K562 (cell line): Measurements from ENCODE around the gene CLDN5. TPM values are rescaled to one million over a fixed set of nuclear protein-coding genes. Genes with fewer than 3 reads are reported as not detected.
A peak's percentile ranks its signal among the peaks of the same experiment; 100 is the strongest.

ENCODE experiments used
- ATAC-seq: fragments of 200-7000 bp; cut with Tn5 transposase; 3 replicates; pipeline ENCODE4 v1.9.1; 2020; ENCODE audit warnings: moderate library complexity
- BruUV-seq: library from RNA; stranded (reverse); fragments of 400-500 nt; replicated peaks from 2 replicates; lab custom pipeline; 2021; lab: Mats Ljungman, UMichigan
- CTCF ChIA-PET: fragments of 300-600 bp; formaldehyde crosslinking; extraction: SDS; loops from one replicate; lab custom pipeline; 2021; ENCODE audit warnings: low intra/inter-chr PET ratio; lab: Yijun Ruan, JAX
- POLR2A ChIA-PET: fragments of 300-600, 350-650 bp; sonication (Branson Sonifier 250); formaldehyde crosslinking; extraction: SDS; loops from one replicate; lab custom pipeline; 2021; ENCODE audit warnings: antibody characterized with exemption, inconsistent platforms; lab: Yijun Ruan, JAX
- DNase-seq, 4 experiments: peaks; one replicate each; pipeline versions ENCODE4 v3.0.0 to v3.0.0-alpha.2; 2011 to 2018; ENCODE audit warnings: low spot score in 3 of 4, mixed read lengths in 3 of 4; ENCODE audit errors: extremely low read depth in 1 of 4
- FAIRE-seq: peaks from 2 replicates; lab custom pipeline; 2011; peaks lifted over from hg19 to GRCh38; lab: Jason Lieb, UNC
- H2AFZ ChIP-seq: 2 replicates; pipeline ENCODE4 v1.6.0; 2011; ENCODE audit warnings: low read depth, low read length, control low read depth, inconsistent platforms
- H3K27ac ChIP-seq: fragments of 200-600 bp; 3 replicates; pipeline ENCODE4 v1.8.0; 2011; ENCODE audit warnings: low read depth, mild to moderate bottlenecking, control low read depth, inconsistent platforms, low read length, moderate library complexity, mixed read lengths; ENCODE audit errors: extremely low read depth
- H3K27me3 ChIP-seq, 2 experiments: fragments of 300-600 bp in 1 of 2; 2 replicates in 1 of 2; 3 replicates in 1 of 2; pipeline versions ENCODE4 v1.6.0 to v1.8.0; 2011; ENCODE audit warnings: inconsistent platforms in 2 of 2, low read length in 2 of 2, mild to moderate bottlenecking in 1 of 2, mixed read lengths in 1 of 2, moderate library complexity in 1 of 2; ENCODE audit not compliant: control insufficient read depth in 2 of 2, insufficient read depth in 2 of 2
- H3K36me3 ChIP-seq: fragments of 300-600 bp; 3 replicates; pipeline ENCODE4 v1.8.0; 2011; ENCODE audit warnings: mild to moderate bottlenecking, low read length, inconsistent platforms; ENCODE audit not compliant: control insufficient read depth, insufficient read depth
- H3K4me1 ChIP-seq, 2 experiments: fragments of 200-600 bp in 1 of 2; replicated peaks in 1 of 2; 2 replicates in 1 of 2; 3 replicates in 1 of 2; pipeline versions ENCODE4 v1.5.1 to v1.8.0; 2011; ENCODE audit warnings: inconsistent platforms in 2 of 2, low read length in 2 of 2, mild to moderate bottlenecking in 1 of 2, mixed read lengths in 1 of 2, moderate library complexity in 1 of 2; ENCODE audit not compliant: control insufficient read depth in 2 of 2, insufficient read depth in 2 of 2
- H3K4me2 ChIP-seq: 2 replicates; pipeline ENCODE4 v1.6.1; 2011; ENCODE audit warnings: low read length, control low read depth, inconsistent platforms, mixed read lengths; ENCODE audit not compliant: insufficient read depth
- H3K4me3 ChIP-seq: fragments of 200-600 bp; sonication (generic), shearing (Covaris generic); 2 replicates; pipeline ENCODE4 v1.5.1; 2016; ENCODE audit warnings: control low read depth, inconsistent platforms
- H3K79me2 ChIP-seq: fragments of 200-600 bp; 3 replicates; pipeline ENCODE4 v1.8.0; 2011; ENCODE audit warnings: low read length, inconsistent platforms; ENCODE audit not compliant: control insufficient read depth, insufficient read depth
- H3K9ac ChIP-seq, 2 experiments: 2 replicates each; pipeline versions ENCODE4 v1.6.0 to v1.6.1; 2011; ENCODE audit warnings: low read depth in 2 of 2, low read length in 2 of 2, control low read depth in 1 of 2, inconsistent platforms in 1 of 2, mild to moderate bottlenecking in 1 of 2, mixed read lengths in 1 of 2; ENCODE audit not compliant: insufficient read depth in 1 of 2
- H3K9me1 ChIP-seq: one replicate; pipeline ENCODE4 v1.6.0; 2011; ENCODE audit warnings: inconsistent platforms, mild to moderate bottlenecking, low read length, moderate library complexity; ENCODE audit not compliant: control insufficient read depth, insufficient read depth
- H3K9me3 ChIP-seq: replicated peaks from 2 replicates; pipeline ENCODE4 v1.5.1; 2011; ENCODE audit warnings: low read depth, low read length, inconsistent platforms; ENCODE audit not compliant: control insufficient read depth, insufficient read depth
- H4K20me1 ChIP-seq: replicated peaks from 2 replicates; pipeline ENCODE4 v1.6.1; 2011; ENCODE audit warnings: low read length, inconsistent platforms, mixed read lengths; ENCODE audit not compliant: control insufficient read depth, insufficient read depth
- FOXK2 ChIP-seq, 2 experiments: fragments of 450-650 bp; IDR thresholded peaks in 1 of 2; conservative IDR thresholded peaks in 1 of 2; 2 replicates each; pipeline ENCODE4 v1.6.1; 2016; ENCODE audit warnings: low read depth in 2 of 2, mild to moderate bottlenecking in 1 of 2
- GTF2F1 ChIP-seq: IDR thresholded peaks from 2 replicates; pipeline ENCODE4 v1.6.1; 2011; ENCODE audit warnings: low read depth, low read length, improper control_type of control experiment
- HEY1 ChIP-seq: fragments of 250-450 bp; sonication (Bioruptor Pico); IDR thresholded peaks from 2 replicates; pipeline ENCODE4 v1.5.0; 2020; ENCODE audit warnings: mild to moderate bottlenecking, moderate library complexity, borderline replicate concordance
- HMG20A ChIP-seq: fragments of 450-650 bp; formaldehyde crosslinking; conservative IDR thresholded peaks from 2 replicates; pipeline ENCODE4 v1.4.0; 2020; ENCODE audit warnings: mild to moderate bottlenecking, mixed read lengths
- IRF2 ChIP-seq: sonication (generic); formaldehyde crosslinking; IDR thresholded peaks from 2 replicates; pipeline ENCODE4 v1.8.1; 2022; ENCODE audit warnings: mild to moderate bottlenecking, missing genetic modification reagents
- MAFG ChIP-seq: fragments of 450-650 bp; conservative IDR thresholded peaks from 2 replicates; pipeline ENCODE4 v1.6.1; 2016; ENCODE audit warnings: missing genetic modification characterization, missing compliant biosample characterization
- NCOA4 ChIP-seq: fragments of 450-650 bp; IDR thresholded peaks from 2 replicates; pipeline ENCODE4 v1.6.1; 2018; ENCODE audit warnings: mild to moderate bottlenecking; ENCODE audit not compliant: partially characterized antibody
- NFE2 ChIP-seq: IDR thresholded peaks from 2 replicates; pipeline ENCODE4 v1.6.1; 2014; ENCODE audit warnings: antibody characterized with exemption, low read depth
- NR2C2 ChIP-seq, 2 experiments: fragments of 200-800 bp in 1 of 2; sonication (Bioruptor generic) in 1 of 2; sonication (generic) in 1 of 2; formaldehyde crosslinking in 1 of 2; IDR thresholded peaks; 2 replicates each; pipeline versions ENCODE4 v1.6.1 to v1.8.0; 2016 to 2022; ENCODE audit warnings: mild to moderate bottlenecking in 1 of 2, missing compliant biosample characterization in 1 of 2, missing genetic modification characterization in 1 of 2, missing genetic modification reagents in 1 of 2
- POLR2B ChIP-seq: fragments of 450-650 bp; IDR thresholded peaks from 2 replicates; pipeline ENCODE4 v1.6.1; 2018; ENCODE audit warnings: low read depth; ENCODE audit not compliant: partially characterized antibody
- STAG1 ChIP-seq: sonication (generic); formaldehyde crosslinking; IDR thresholded peaks from 2 replicates; pipeline ENCODE4 v1.5.0; 2020; ENCODE audit warnings: missing genetic modification reagents, borderline replicate concordance
- TFAM ChIP-seq: fragments of 250-450 bp; sonication (Bioruptor Pico); conservative IDR thresholded peaks from 2 replicates; pipeline ENCODE4 v1.5.0; 2021; ENCODE audit warnings: mild to moderate bottlenecking, moderate library complexity
- ZNF12 ChIP-seq: sonication (generic); formaldehyde crosslinking; IDR thresholded peaks from 2 replicates; pipeline ENCODE4 v1.4.0; 2020; ENCODE audit warnings: mild to moderate bottlenecking, missing genetic modification reagents
- ZNF184 ChIP-seq: sonication (generic); formaldehyde crosslinking; IDR thresholded peaks from 2 replicates; pipeline ENCODE4 v1.5.0; 2020; ENCODE audit warnings: missing genetic modification reagents
- WGBS: fragments of 100-300 bp; shearing (Covaris generic); methylation state at CpG from one replicate; pipeline ENCODE4 v1.1.6; 2016; ENCODE audit warnings: low coverage, mixed read lengths; ENCODE audit not compliant: insufficient coverage; ENCODE audit errors: missing lambda C conversion rate; 5-methylcytosine and 5-hydroxymethylcytosine counted together
- in situ Hi-C: fragments of 300-500 bp; cut with MboI; formaldehyde crosslinking; loops from 4 replicates; pipeline ENCODE4 v1.15.0; 2018; ENCODE audit warnings: inconsistent platforms, mixed read lengths
- intact Hi-C: fragments of 100-400 bp; cut with micrococcal nuclease; formaldehyde crosslinking; loops from 2 replicates; pipeline ENCODE4 v1.14.2; 2022
- polyA plus RNA-seq, 8 experiments: library from polyadenylated mRNA; depleted of rRNA in 4 of 8; stranded (reverse) in 5 of 8; unstranded in 3 of 8; fragments of >200 nt; fragmentation: Nextera tagmentation in 2 of 8; fragmentation: Illumina TruSeq in 1 of 8; extraction: Ambion mirVana in 2 of 8; extraction: Trizol in 1 of 8; gene quantifications; 2 replicates each; pipeline versions ENCODE4 v1.2.1 to v1.2.3, GENCODE V29; 2011 to 2014; ENCODE audit warnings: inconsistent platforms in 1 of 8, missing spikeins in 1 of 8
- total RNA-seq, 7 experiments: library from RNA; depleted of rRNA in 6 of 7; stranded (reverse); fragments of >200 nt in 6 of 7; fragmentation: Illumina TruSeq in 2 of 7; extraction: Trizol in 2 of 7; gene quantifications; 2 replicates each; pipeline versions ENCODE4 v1.2.1 to v1.2.3, GENCODE V29; 2011 to 2021; ENCODE audit warnings: low replicate concordance in 1 of 7
- TF ChIP-seq, protein P1 (sequence below): sonication (generic); formaldehyde crosslinking; IDR thresholded peaks from 2 replicates; pipeline ENCODE4 v1.4.0; 2020; ENCODE audit warnings: mild to moderate bottlenecking, missing genetic modification reagents
- TF ChIP-seq, protein P2 (sequence below), 3 experiments: fragments of 200-800 bp in 1 of 3; sonication (Bioruptor generic) in 1 of 3; sonication (generic) in 1 of 3; formaldehyde crosslinking in 1 of 3; IDR thresholded peaks; 2 replicates each; pipeline versions ENCODE4 v1.6.1 to v1.8.0; 2016 to 2022; ENCODE audit warnings: mild to moderate bottlenecking in 2 of 3, missing compliant biosample characterization in 2 of 3, missing genetic modification characterization in 2 of 3, missing genetic modification reagents in 1 of 3
- TF ChIP-seq, protein P3 (sequence below): sonication (generic); formaldehyde crosslinking; IDR thresholded peaks from 2 replicates; pipeline ENCODE4 v1.8.1; 2022; ENCODE audit warnings: missing genetic modification reagents

Gene CLDN5
- total and polyA plus RNA-seq, 9 of the 15 experiments (the other 6 are each of a cell fraction or from before 2014, with no cell fraction given) = 0.20 TPM; not detected in 8

DNA sequence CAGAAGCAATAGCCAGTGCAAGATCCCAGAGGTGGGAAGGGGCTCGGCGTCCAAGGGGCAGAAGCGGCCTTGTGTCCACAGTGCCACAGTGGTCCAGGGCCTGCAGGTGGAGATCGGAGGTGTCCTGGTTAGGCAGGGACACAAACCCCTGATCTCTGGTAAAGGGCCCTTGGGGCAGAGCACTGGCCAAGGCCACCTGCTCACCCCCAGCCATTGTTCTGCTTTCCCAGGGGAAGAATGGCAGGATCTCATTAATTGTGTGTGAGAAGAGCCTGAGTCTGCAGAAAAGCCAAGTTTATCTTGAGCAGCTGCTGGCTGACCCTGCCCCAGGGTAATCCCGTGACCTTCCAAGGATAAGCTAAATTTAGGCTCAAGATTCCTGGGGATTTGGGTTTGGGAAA lies 3.1 kb upstream of the CLDN5 start (continued):
- TF ChIP-seq NFE2 = no peak
- no peak for TF ChIP-seq GTF2F1
- TF ChIP-seq STAG1 (CRISPR knock-in tag) = 0 out of 2 replicates have a peak, but pooled peaks have one; percentile 27
- TF ChIP-seq HMG20A (CRISPR knock-in tag) = no peak
- TF ChIP-seq MAFG = peak; percentile 53; the same call in 1 of the 2 replicates
- no peak for TF ChIP-seq POLR2B
- no peak for TF ChIP-seq NCOA4
- TF ChIP-seq HEY1 (CRISPR knock-in tag) = no peak
- no peak for TF ChIP-seq ZNF184 (CRISPR knock-in tag)
- TF ChIP-seq FOXK2 (conservative IDR thresholded peaks at IDR 0.05 in 1 of 2, IDR thresholded peaks at IDR 0.05 in 1 of 2; ENCODE audit: low read depth in 2 of 2) = no peak
- TF ChIP-seq TFAM (CRISPR knock-in tag) = no peak

DNA sequence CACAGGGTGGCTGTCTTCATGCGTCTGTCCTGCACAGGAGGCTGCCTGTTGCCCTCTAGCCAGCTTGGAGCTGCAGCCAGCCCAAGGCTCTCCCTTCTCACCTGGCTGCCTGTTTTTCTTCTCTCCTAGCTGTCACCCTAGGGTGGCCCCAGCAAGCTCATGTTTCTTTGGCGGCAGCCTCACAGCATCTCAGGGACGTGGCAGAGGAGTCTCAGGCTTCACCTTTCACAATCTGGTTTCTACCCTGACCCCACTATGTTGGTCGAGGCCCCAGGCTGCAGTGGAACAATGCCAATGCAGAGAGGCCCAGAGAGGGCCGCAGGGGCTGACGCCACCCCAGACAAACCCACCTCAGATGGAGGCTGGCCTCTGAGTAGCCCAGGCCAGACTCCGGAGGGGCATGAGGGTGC lies 2.5 kb upstream of the CLDN5 start:
- Histone ChIP-seq H3K9me3 (no peaks in the 10 kb centered on the region), H3K27me3 (peaks cover 38 to 51% of the 10 kb centered on the region in 2 experiments), H3K4me2 (no peak overlapping the region), H3K27ac (no peak overlapping the region), H4K20me1 (peaks cover 17% of the 10 kb centered on the region), H3K4me1 (peaks cover 0 to 45% of the 10 kb centered on the region in 2 experiments; a peak in 3 of 5 replicates), H3K9ac (peak overlapping the region in 1 of 2 experiments; percentile 61; a peak in 2 of 4 replicates), H3K4me3 (no peak overlapping the region), H3K79me2 (no peaks in the 10 kb centered on the region), H3K36me3 (peaks cover 11% of the 10 kb centered on the region; the same call in 1 of the 3 replicates), H3K9me1 (no peaks in the 10 kb centered on the region), H2AFZ (no peak overlapping the region)
- WGBS = 24% methylated on average over 7 of the region's 7 CpGs
- ChIA-PET POLR2A (interaction anchor here (0.5 to 2.4 kb wide), 11 partner anchors 8 to 377 kb away, joined by 3 to 17 read pairs (median 4); no protein-coding TSS in a partner anchor), CTCF (no interaction called here)
- DNase-seq = peak in 2 of 4 experiments; percentile 34 to 41
- in situ Hi-C loops (no loop called here), intact Hi-C loops (no loop called here)
- no TSS peak for BruUV-seq
- no peak for FAIRE-seq
- no peak for ATAC-seq
- TF ChIP-seq, protein P1, sequence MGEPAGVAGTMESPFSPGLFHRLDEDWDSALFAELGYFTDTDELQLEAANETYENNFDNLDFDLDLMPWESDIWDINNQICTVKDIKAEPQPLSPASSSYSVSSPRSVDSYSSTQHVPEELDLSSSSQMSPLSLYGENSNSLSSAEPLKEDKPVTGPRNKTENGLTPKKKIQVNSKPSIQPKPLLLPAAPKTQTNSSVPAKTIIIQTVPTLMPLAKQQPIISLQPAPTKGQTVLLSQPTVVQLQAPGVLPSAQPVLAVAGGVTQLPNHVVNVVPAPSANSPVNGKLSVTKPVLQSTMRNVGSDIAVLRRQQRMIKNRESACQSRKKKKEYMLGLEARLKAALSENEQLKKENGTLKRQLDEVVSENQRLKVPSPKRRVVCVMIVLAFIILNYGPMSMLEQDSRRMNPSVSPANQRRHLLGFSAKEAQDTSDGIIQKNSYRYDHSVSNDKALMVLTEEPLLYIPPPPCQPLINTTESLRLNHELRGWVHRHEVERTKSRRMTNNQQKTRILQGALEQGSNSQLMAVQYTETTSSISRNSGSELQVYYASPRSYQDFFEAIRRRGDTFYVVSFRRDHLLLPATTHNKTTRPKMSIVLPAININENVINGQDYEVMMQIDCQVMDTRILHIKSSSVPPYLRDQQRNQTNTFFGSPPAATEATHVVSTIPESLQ = no peak
- TF ChIP-seq, protein P2, sequence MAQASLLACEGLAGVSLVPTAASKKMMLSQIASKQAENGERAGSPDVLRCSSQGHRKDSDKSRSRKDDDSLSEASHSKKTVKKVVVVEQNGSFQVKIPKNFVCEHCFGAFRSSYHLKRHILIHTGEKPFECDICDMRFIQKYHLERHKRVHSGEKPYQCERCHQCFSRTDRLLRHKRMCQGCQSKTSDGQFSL (CRISPR knock-in tag; IDR thresholded peaks at IDR 0.05) = no peak
- TF ChIP-seq, protein P2 (tag; IDR thresholded peaks at IDR 0.05) = no peak
- TF ChIP-seq, protein P3, sequence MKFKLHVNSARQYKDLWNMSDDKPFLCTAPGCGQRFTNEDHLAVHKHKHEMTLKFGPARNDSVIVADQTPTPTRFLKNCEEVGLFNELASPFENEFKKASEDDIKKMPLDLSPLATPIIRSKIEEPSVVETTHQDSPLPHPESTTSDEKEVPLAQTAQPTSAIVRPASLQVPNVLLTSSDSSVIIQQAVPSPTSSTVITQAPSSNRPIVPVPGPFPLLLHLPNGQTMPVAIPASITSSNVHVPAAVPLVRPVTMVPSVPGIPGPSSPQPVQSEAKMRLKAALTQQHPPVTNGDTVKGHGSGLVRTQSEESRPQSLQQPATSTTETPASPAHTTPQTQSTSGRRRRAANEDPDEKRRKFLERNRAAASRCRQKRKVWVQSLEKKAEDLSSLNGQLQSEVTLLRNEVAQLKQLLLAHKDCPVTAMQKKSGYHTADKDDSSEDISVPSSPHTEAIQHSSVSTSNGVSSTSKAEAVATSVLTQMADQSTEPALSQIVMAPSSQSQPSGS (CRISPR knock-in tag) = 0 out of 2 replicates have a peak, but pooled peaks have one; percentile 51
- 0 out of 2 replicates have a peak, but pooled peaks have one; percentile 17 for TF ChIP-seq NR2C2 (CRISPR knock-in tag; IDR thresholded peaks at IDR 0.05)
- no peak for TF ChIP-seq NR2C2 (tag; IDR thresholded peaks at IDR 0.05)
- TF ChIP-seq ZNF12 = no peak
- peak; percentile 59; the same call in 1 of the 2 replicates for TF ChIP-seq IRF2 (CRISPR knock-in tag)
